ENCODE results near the gene C22orf39. TPM values are rescaled to one million over a fixed set of nuclear protein-coding genes. Genes with fewer than 3 reads are reported as not detected.

C22orf39 gene
- polyA plus RNA-seq (2011; rRNA removed) (19.5 and 20.7 TPM in 2 replicates), polyA plus RNA-seq (2017; fragmentation: RNase III; extraction: RNeasy Plus Mini Kit Qiagen cat#74134 plus additional on column Dnase treatment) (19.4 to 20.2 TPM (median 19.5 TPM) in 3 replicates), polyA minus RNA-seq (2011; rRNA and poly(A)+ RNA removed) (15.7 and 23.4 TPM in 2 replicates)
- 17.2 and 21.4 TPM in 2 replicates for polyA plus RNA-seq (2012; cell fraction: cytosol; rRNA removed)
- polyA plus RNA-seq (2012; cell fraction: nucleus; rRNA removed): 9.6 and 12.1 TPM in 2 replicates

- peaks cover 13% of the 10 kb centered on the region; the same call in 2 of the 3 replicates for H3K4me1 ChIP-seq
- peak; percentile 87 to 89 for DNase-seq (ENCODE audit: low read depth in 1 of 2, low spot score in 1 of 2)
- ChIA-PET POLR2A (interaction anchor here (0.5 to 1.2 kb wide), 4 partner anchors 8 to 135 kb away, joined by 3 to 4 read pairs (median 3); partner anchors contain the start of gene HIRA), CTCF (interaction anchor here (1.1 kb wide), 1 partner anchor 16 kb away, joined by 3 read pairs; no protein-coding TSS in a partner anchor)
- H3K27ac ChIP-seq: peak within 1 kb of the TSS; percentile 88 to 97
- H3K9me3 ChIP-seq: no peaks in the 10 kb centered on the region
- H3K4me2 ChIP-seq: peak within 1 kb of the TSS; percentile 96
- no peak for FAIRE-seq
- 0% methylated on average over 18 of the region's 92 CpGs for WGBS (ENCODE audit: missing lambda C conversion rate)
- H3K4me3 ChIP-seq: peak within 1 kb of the TSS; percentile 66
- peak; percentile 93 to 95 for ATAC-seq
- TF ChIP-seq GATA3 (IDR thresholded peaks at IDR 0.05; ENCODE audit: borderline replicate concordance): no peak
- TF ChIP-seq ZFP36 (IDR thresholded peaks at IDR 0.05; ENCODE audit: borderline replicate concordance, partially characterized antibody): no peak
- no peak for TF ChIP-seq REST (IDR thresholded peaks at IDR 0.05)
- TF ChIP-seq SREBF2 (IDR thresholded peaks at IDR 0.05): no peak
- no peak for TF ChIP-seq BHLHE40 (IDR thresholded peaks at IDR 0.05; ENCODE audit: low read depth, low read length)
- no peak for TF ChIP-seq CHD2 (IDR thresholded peaks at IDR 0.05; ENCODE audit: low read length, partially characterized antibody)
- peak; percentile 39; the same call in 1 of the 2 replicates for TF ChIP-seq KDM5A (IDR thresholded peaks at IDR 0.05)
- TF ChIP-seq NFE2L2 (conservative IDR thresholded peaks at IDR 0.05; ENCODE audit: low read length): no peak
- no peak for TF ChIP-seq HES2 (IDR thresholded peaks at IDR 0.05)
- TF ChIP-seq SMC3 (IDR thresholded peaks at IDR 0.05): no peak
- peak; percentile 91 for TF ChIP-seq PBX3 (IDR thresholded peaks at IDR 0.05)
- no peak for TF ChIP-seq JUNB (IDR thresholded peaks at IDR 0.05)
- TF ChIP-seq ELK1 (IDR thresholded peaks at IDR 0.05; ENCODE audit: low read depth, low read length): no peak
- TF ChIP-seq PHF8 (IDR thresholded peaks at IDR 0.05; ENCODE audit: borderline replicate concordance, low read depth): peak; percentile 75; the same call in 1 of the 2 replicates
- TF ChIP-seq RCOR1 (IDR thresholded peaks at IDR 0.05; ENCODE audit: low read depth, low read length): no peak
- TF ChIP-seq RAD21 (conservative IDR thresholded peaks at IDR 0.05 in 1 of 2, IDR thresholded peaks at IDR 0.05 in 1 of 2): no peak
- no peak for TF ChIP-seq CHD4 (IDR thresholded peaks at IDR 0.05; ENCODE audit: borderline replicate concordance)
- TF ChIP-seq ZC3H11A (IDR thresholded peaks at IDR 0.05): no peak
- no peak for TF ChIP-seq HDAC2 (IDR thresholded peaks at IDR 0.05)
- peak; percentile 61; the same call in 1 of the 2 replicates for TF ChIP-seq E2F6 (IDR thresholded peaks at IDR 0.05; ENCODE audit: borderline replicate concordance, low read depth)
- no peak for TF ChIP-seq FOSL2 (IDR thresholded peaks at IDR 0.05)
- TF ChIP-seq FOSL2 (CRISPR knock-in tag; IDR thresholded peaks at IDR 0.05): no peak
- no peak for TF ChIP-seq CBX8 (IDR thresholded peaks at IDR 0.05)
- peak; percentile 66 for TF ChIP-seq POLR2A (IDR thresholded peaks at IDR 0.05; ENCODE audit: low read length)
- TF ChIP-seq POLR2AphosphoS2 (conservative IDR thresholded peaks at IDR 0.05; ENCODE audit: low read length): no peak
- TF ChIP-seq EHMT2 (IDR thresholded peaks at IDR 0.05; ENCODE audit: low read depth): no peak
- no peak for TF ChIP-seq HOXB13 (CRISPR knock-in tag; IDR thresholded peaks at IDR 0.05; ENCODE audit: low read depth)
- TF ChIP-seq RNF2 (IDR thresholded peaks at IDR 0.05; ENCODE audit: borderline replicate concordance, low read depth): no peak
- no peak for TF ChIP-seq HOXA7 (CRISPR knock-in tag; IDR thresholded peaks at IDR 0.05)
- TF ChIP-seq CTCF (IDR thresholded peaks at IDR 0.05): no peak
- no peak for TF ChIP-seq FOXS1 (CRISPR knock-in tag; IDR thresholded peaks at IDR 0.05)
- TF ChIP-seq JUN (IDR thresholded peaks at IDR 0.05): peak in 1 of 2 experiments; percentile 80; a peak in 2 of 5 replicates
- TF ChIP-seq KDM1A (IDR thresholded peaks at IDR 0.05; ENCODE audit: low read depth): no peak
These were observed at the start of gene C22orf39 for GRCh38 chr22:19447330-19448075. C22orf39 (minus strand) TSS chr22:19447711; CDS start chr22:19447688, 23 bp downstream.
